Activated CD4-positive, alpha-beta T cell treated with anti-CD3 and anti-CD28 coated beads, Interleukin-2, Interleukin-6, amounts not matched to agents 100 ng/mL and 50 ng/mL, durations not matched to agents 16 hours and 8 hours (primary cell): ENCODE measurements around the gene NPFFR1.

Source experiments
- DNase-seq: peaks from one replicate; pipeline ENCODE4 v3.0.0-alpha.2; 2020

NPFFR1 gene, protein sequence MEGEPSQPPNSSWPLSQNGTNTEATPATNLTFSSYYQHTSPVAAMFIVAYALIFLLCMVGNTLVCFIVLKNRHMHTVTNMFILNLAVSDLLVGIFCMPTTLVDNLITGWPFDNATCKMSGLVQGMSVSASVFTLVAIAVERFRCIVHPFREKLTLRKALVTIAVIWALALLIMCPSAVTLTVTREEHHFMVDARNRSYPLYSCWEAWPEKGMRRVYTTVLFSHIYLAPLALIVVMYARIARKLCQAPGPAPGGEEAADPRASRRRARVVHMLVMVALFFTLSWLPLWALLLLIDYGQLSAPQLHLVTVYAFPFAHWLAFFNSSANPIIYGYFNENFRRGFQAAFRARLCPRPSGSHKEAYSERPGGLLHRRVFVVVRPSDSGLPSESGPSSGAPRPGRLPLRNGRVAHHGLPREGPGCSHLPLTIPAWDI

DNA sequence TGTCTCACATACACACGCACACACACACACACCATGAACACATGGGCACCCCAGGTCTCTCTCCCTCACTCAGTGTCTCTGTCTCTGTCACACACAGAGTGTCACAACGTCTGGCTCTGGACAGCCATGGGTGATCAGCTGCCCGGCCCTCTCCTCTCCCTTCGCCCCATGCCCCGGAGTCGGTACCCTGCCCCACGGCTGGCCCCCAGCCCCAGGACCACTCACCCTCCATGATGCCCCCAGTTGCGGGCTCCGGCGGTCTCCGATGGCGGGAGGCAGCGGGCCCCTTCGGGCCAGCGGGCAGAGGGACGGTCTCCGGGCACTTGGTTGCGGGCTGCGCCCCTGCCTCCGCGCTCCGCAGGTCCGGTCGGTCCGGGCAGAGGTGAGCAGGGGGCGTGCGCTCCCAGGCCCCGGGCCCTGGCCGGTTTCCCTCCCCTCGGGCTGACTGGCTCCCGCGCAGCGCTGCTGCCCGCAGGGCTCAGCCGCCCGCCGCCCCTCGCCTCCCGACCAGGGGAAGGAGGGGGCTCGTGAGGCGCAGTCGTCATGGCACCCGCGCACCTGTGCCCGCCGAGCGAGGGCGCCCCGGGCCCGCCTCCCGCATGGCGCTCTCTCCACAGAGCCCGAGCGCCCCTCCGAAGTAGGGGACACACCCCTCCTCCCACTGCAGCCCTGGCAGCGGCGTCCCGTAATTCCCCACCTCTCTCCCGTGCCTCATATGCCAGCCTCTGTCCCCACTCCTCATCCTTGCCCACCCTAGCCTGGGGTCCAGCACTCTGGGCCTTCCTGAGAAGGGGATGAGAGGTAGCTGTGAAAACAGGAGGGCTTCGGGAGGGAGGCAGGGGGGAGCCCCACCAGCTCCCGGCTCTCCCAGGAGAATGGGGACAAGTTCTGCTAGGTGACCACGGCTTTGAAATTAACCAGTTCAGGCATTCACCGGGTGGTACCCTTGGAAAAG is at the start of gene NPFFR1:
Gene NPFFR1 (minus strand): TSS at position 560 of the 955 bp plus-strand sequence. CDS start 328 bp downstream, at position 232.
- DNase-seq, result no peak

GRCh38 chr10:70333268-70333667 is 49.5 kb upstream of the NPFFR1 start:
- DNase-seq, result no peak

DNA sequence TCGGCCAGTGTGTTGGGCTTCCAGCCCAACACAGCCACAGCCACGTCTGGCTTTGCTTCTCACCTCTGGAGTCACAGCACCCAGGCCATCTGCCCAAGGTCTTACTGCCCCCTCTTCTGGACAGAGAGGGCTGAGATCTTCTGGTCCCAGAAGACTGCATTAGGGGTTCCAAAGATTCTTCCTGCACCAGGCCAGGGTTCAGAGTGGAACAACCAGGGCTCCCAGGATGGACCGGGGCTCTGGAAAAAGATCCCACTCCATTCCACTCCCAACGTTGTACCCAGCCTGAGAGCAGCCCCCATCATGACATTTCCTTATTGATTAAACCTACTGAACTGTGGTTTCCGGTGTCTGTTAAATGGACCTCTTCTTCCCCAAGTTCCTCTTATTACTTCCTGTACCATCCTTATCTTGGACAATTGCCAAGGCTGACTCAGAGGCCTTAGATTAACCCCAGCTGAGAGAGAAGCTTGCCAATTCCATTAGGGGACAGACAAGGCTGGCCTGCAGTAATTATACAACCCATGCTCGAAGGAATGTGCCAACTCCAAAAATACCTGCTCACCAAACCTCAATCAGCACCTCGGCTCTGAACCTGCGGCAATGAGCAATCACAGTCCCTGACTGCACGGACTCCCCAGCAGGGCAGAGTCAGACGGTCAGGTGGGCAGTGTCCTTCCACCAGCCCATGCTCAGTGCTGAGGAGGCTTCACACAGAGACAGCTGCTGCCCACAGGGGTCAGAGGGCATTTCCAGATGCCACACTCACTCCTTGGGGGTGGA is 47.9 kb upstream of the NPFFR1 start:
- DNase-seq, result peak; percentile 30

GRCh38 chr10:70331160-70331485 is 47.3 kb upstream of the NPFFR1 start:
- no peak for DNase-seq

DNA sequence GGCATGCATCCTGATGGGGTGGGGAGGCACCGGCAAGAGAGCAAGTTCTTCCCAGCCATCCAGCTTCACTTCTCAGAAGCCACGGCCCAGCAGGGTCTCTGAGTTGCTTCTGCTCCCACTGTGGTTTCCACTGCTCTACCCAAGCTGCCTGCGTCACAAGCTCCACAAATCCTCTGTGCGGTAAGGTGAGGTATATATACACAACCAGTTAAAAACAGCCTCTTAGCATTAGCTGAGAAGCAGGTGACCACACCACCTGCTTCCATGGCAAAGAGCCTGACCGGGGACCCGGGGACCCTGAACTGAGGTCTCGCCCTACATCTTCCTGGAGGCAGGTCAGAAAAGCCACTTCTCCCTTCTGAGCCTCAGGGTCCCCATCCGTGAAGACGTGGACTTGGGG is 46.9 kb upstream of the NPFFR1 start:
- no peak for DNase-seq

DNA sequence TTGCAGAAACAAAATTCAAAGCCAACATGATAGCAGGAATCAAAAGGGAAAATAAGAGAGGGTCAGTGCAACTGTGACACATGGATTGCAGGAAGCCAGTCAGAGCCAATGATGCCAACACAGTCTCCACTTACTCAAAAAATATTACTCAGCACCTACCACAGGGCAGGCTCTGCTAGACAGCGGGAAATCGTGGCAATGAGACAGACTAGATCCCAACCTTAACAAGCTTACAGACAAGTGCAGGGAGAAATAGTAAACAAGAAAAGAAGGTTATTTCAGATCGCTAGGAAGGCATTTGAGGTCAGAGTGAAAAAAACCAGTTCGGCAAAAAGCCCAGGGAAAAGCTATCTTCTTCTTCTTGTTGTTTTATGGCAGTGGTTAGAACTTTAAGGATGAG is 45.2 kb upstream of the NPFFR1 start:
- no peak for DNase-seq

- no peak for DNase-seq
These were observed 44.2 kb upstream of the NPFFR1 start for GRCh38 chr10:70328018-70328417.

DNA sequence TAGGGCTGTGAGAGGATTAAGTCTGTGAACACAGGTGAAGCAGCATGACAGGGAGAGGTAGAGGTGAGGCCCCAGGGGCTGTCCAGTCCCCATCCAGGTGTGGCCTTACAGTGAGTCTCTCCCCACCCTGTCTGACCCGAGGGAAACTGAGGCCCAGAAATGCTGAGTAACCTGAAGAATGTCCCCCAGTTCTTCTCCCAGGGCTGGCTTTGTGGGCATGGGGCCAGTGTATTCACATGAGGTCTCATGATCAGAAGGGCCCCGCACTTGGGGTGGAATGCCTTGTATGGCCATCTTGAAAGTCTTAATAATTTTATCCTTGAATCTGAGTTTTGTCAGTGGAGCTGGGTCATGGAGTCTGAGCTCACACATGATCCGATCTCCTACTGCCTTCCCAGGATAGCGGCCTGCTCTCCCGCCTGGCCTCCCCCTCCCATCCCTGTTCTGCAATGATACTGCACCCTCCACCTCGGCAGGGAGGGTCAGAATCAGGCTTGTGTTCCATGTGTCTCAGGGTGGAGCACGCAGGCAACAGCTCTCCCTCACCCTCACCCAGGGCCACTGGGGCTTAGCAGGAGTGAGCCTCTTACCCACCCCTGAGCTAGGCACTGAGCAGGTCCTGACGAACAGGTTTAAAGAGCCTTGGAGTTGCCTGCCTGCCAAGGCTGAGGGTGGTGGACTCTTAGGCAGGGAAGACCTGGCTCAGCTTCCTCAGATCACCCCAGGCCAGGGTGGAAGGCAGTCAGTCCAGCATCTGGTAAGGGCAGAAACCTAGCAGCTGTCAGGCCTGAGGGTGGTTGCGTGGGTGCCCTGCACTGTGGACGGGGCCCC is 41.4 kb upstream of the NPFFR1 start:
- no peak for DNase-seq

DNA sequence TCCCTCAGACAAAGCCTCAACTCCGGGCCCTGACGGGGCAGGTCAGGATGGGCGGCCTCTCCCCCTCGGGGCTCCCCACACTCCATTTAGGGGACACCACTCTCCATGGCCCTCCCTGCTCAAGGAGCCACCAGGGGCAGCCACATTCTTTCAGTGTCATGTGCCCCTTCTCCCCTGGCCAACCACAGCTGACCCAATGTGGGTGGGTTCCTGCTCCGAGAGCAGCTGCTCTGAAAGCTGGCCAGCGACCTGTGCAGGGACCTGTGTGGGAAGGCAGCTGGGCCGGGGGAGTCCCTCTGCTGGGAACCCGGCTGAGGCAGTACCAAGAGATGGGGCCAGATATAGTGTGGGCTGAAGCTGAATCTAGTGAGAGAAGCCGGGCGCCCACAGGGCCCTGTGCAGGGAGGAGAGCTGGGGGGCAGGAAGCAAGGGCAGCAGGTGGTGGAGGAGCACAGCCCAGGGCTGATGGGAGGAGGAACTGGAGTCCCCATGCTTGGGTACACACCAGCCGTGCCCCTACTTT is 40.6 kb upstream of the NPFFR1 start:
- no peak for DNase-seq

DNA sequence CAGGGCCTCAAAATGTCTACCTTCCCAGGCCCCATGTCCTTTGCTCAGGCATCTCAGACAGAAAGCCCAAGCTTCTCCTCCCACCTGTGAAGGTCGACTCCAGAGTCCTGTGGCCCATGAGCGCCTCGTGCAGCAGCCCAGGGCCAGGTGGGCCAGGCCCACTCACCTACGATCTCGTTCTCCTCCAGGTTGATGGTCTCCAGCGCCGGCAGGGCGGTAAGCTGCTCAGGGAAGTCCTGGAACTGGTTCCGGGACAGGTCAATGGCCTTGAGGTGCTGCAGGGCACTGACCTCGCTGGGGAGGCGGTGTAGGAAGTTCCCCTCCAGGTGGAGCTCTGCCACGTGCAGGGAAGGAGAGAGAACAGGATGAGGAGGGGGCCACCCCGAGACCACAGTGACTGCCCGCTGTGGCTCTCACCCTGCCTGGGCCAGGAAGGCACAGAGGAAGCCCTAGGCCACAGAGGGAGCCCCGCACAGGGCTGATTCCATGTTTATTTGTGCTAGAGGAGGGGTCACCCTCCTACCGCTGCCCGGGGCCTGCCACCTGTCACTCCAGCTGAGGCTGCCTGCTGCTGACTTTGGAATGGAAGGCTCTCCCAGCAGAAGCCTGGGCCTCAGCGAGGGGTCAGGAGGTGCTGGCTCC is 40.0 kb upstream of the NPFFR1 start:
- no peak for DNase-seq

DNA sequence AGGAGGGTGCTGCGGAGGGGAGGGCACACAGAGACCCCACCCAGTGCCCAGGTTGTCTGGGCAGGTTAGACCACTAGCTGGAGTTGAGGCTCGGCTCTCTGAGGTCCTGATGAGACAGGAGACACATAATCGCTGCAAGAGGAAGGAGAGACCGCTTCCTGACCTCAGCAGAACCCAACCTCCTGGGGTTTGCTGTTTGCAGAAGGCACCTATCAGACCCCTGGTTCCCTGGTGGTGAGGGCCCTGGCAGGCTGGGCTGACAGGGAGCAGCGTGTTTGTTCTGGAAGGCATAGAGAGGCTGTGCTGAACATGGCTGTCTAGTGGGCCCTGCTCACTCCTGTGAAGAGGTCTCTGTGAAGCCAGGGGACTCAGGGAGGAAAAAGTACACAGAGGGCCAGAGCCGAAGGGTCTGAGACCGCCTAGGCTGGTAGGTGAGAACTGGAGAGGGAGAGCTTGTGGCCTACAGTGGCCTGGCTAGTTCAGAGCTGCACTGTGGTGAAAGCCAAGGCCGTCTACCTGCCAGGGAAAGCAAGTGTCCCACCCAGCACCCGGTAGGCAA is 39.4 kb upstream of the NPFFR1 start:
- no peak for DNase-seq

DNA sequence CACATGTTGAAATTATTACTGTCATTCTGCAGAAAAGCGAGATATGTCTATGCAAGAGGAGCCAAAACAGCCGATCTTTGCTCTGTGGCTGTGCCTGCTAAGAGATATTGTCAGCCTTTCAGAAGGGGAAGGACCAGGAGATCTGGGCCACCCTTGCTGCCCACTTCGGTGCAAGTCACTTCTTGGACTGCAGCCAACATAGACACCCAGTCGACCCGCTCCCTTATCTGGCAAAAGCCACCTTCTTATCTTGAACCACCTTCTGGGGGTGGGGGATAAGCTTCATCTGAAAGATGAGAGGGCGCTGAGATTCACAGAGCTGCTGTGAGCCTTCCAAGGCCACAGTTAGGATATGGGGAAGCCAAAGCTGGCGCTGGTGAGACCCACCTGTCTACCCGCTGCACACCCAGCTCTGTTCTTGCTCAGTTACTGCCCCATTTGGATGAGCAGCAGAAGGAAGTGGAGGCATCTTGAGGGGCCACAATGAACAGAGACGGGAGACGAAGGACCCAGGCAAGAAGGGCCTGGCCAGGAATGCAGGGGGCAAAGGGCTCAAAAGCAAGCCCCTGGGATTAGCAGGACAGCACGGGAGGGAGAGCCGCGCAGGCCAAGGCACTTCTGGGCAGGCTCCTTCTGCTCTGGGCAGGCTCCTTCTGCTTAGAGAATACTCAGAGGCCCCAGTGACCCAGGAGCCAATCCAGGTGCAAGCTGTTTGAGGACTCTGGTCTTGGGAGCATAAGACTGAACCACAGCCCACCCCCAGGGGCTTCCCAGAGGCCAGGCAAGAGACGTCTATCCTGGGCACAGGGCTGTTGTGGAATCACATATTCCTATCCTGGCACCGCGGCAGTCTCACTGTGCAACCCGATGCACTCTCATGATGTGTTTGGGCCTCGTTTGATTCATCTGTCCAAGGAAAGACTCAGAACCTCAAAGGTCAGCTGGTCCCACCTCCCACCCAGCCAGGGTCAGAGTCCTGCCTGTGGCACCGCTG is 38.4 kb upstream of the NPFFR1 start:
- no peak for DNase-seq

- DNase-seq, result no peak
These were observed 37.4 kb upstream of the NPFFR1 start for GRCh38 chr10:70321233-70321632.

DNA sequence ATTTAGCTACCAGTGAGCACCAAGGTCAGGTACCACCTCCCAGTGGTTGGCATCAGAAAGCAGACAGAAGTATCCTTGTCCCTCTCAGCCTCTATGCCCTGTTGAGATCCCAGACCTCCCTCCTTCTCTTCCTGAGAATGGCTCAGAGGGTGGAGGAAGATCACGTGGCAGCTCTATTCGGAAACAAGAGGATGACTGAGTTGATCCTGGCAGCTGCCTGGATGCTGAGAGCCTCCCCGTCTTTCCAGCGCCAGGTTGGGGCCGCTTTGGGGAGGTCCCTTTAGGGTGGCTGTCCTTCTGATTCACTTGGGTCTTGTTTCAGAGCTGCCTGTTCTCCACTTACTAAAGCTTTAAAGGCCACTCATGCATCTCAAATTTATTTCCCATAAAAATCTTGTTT is 36.9 kb upstream of the NPFFR1 start:
- DNase-seq, result no peak

- DNase-seq, result no peak
These were observed 36.0 kb upstream of the NPFFR1 start for GRCh38 chr10:70319824-70320223.

- no peak for DNase-seq
These were observed 35.4 kb upstream of the NPFFR1 start for GRCh38 chr10:70319183-70319582.

DNA sequence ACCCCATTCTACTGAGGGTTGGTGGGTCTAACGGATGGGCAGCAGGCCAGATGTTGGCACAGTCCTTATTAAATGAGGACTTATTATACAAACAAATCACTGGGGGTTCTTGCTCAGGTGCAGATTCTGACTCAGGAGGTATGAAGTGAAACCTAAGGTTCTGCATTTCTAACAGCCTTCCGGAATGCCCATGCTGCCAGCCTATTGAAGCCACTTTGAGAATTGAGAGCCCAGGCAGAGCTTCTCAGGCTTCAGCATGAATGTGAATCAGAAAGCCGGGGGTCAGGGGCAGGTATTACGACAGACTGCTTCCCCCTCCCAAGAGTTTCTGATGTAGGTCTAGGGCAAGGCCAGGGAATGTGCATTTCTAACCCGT is 34.1 kb upstream of the NPFFR1 start:
- no peak for DNase-seq

DNA sequence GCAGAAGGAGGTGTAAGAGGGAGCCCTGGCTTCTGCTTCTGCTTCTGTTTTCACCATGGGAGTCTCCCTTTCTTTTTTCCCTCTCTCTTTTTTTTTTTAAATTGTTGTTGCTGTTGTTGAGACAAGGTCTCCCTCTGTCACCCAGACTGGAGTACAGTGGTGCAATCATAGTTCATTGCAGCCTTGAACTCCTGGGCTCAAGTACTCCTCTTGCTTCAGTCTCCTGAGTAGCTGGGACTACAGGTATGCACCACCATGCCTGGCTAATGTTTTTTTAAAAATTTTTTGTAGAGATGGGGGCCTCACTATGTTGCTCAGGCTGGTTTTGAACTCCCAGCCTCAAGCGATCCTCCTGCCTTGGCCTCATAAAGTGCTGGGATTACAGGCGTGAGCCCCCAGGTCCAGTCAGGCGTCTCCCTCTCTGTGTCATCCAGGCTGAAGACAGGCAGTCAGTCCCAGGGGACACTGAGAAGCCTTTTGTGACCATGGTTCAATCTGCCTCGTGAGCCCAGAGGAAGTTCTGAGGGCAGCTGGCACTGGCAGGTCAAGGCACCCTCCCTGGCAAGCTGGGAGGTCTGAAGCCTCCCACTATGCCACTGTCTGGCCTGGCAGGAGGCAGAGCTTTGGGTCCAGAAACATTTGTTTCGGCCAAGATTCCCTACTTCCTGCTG is 33.6 kb upstream of the NPFFR1 start:
- DNase-seq, result no peak

GRCh38 chr10:70315815-70316214 is 32.0 kb upstream of the NPFFR1 start:
- no peak for DNase-seq
